B cell (primary cell): ENCODE data around the gene SRRM4. TPM values are rescaled to one million over a fixed set of nuclear protein-coding genes. Genes with fewer than 3 reads are reported as not detected.

Experiments
- ATAC-seq: fragments of 200-7000 bp; cut with Tn5 transposase; one replicate; pipeline ENCODE4 v1.10.0; 2021; ENCODE audit warnings: low read depth, mild to moderate bottlenecking, moderate number of reproducible peaks, moderate library complexity
- CTCF ChIA-PET: fragments of 350-600 bp; sonication (Branson Sonifier 250); formaldehyde crosslinking; loops from one replicate; lab custom pipeline; 2021; ENCODE audit warnings: antibody characterized with exemption, inconsistent platforms; lab: Charles Lee
- POLR2A ChIA-PET: fragments of 350-600 bp; sonication (Branson Sonifier 250); formaldehyde crosslinking; loops from one replicate; lab custom pipeline; 2021; ENCODE audit warnings: antibody characterized with exemption; lab: Charles Lee
- DNase-seq: peaks from one replicate; pipeline ENCODE4 v3.0.0; 2013
- H2AFZ ChIP-seq: 2 replicates; pipeline ENCODE4 v1.6.1; 2012; ENCODE audit warnings: mild to moderate bottlenecking, low read depth, low read length; ENCODE audit not compliant: insufficient read depth, poor library complexity, severe bottlenecking
- H3K27ac ChIP-seq, 2 donors: 1 replicate in 1 of 2; 2 replicates in 1 of 2; pipeline ENCODE4 v1.5.1; 2012 to 2013; ENCODE audit warnings: low read length in 2 of 2, mild to moderate bottlenecking in 2 of 2, moderate library complexity in 1 of 2
- H3K27me3 ChIP-seq, 4 experiments: fragments of 200-600 bp in 1 of 4; sonication (generic) in 1 of 4; replicated peaks in 1 of 4; 1 replicate in 2 of 4; 2 replicates in 2 of 4; pipeline versions ENCODE4 v1.6.1 to v1.7.0; 2013 to 2016; ENCODE audit warnings: low read length in 3 of 4, mild to moderate bottlenecking in 2 of 4, mixed read lengths in 1 of 4, moderate library complexity in 1 of 4; ENCODE audit not compliant: insufficient read depth in 4 of 4, control insufficient read depth in 3 of 4; ENCODE audit errors: control extremely low read depth in 1 of 4
- H3K36me3 ChIP-seq, 2 experiments: replicated peaks in 1 of 2; 1 replicate in 1 of 2; 2 replicates in 1 of 2; pipeline versions ENCODE4 v1.6.1 to v1.7.1; 2013; ENCODE audit warnings: low read length in 1 of 2; ENCODE audit not compliant: insufficient read depth in 2 of 2, control insufficient read depth in 1 of 2; ENCODE audit errors: control extremely low read depth in 1 of 2, extremely low read depth in 1 of 2
- H3K4me1 ChIP-seq, 2 donors: fragments of 200-600 bp in 1 of 2; sonication (generic) in 1 of 2; 1 replicate in 1 of 2; 2 replicates in 1 of 2; pipeline versions ENCODE4 v1.5.1 to v1.6.1; 2013 to 2017; ENCODE audit warnings: low read length in 2 of 2; ENCODE audit not compliant: control insufficient read depth in 2 of 2, insufficient read depth in 2 of 2
- H3K4me2 ChIP-seq: replicated peaks from 2 replicates; pipeline ENCODE3; 2012; ENCODE audit warnings: mild to moderate bottlenecking, low read depth, low read length; ENCODE audit not compliant: poor library complexity, severe bottlenecking
- H3K4me3 ChIP-seq, 5 experiments: fragments of 200-600 bp in 1 of 5; sonication (generic) in 1 of 5; 1 replicate in 3 of 5; 2 replicates in 2 of 5; pipeline versions ENCODE4 v1.5.1 to v1.7.0; 2011 to 2016; ENCODE audit warnings: low read length in 4 of 5, mild to moderate bottlenecking in 4 of 5, low read depth in 2 of 5, control low read depth in 1 of 5, moderate library complexity in 1 of 5; ENCODE audit not compliant: insufficient read depth in 1 of 5; ENCODE audit errors: control extremely low read depth in 1 of 5, extremely low read depth in 1 of 5
- H3K79me2 ChIP-seq: fragments of 200-600 bp; sonication (generic); one replicate; pipeline ENCODE4 v1.6.0; 2016; ENCODE audit warnings: low read length; ENCODE audit not compliant: control insufficient read depth, insufficient read depth
- H3K9ac ChIP-seq: fragments of 200-600 bp; sonication (generic); 2 replicates; pipeline ENCODE4 v1.6.1; 2017; ENCODE audit warnings: mild to moderate bottlenecking, low read length, moderate library complexity
- H3K9me3 ChIP-seq, 3 donors: one replicate each; pipeline versions ENCODE4 v1.6.1 to v1.7.1; 2013; ENCODE audit warnings: low read length in 2 of 3; ENCODE audit not compliant: control insufficient read depth in 2 of 3, insufficient read depth in 1 of 3; ENCODE audit errors: control extremely low read depth in 1 of 3
- H4K20me1 ChIP-seq: 2 replicates; pipeline ENCODE4 v1.6.0; 2012; ENCODE audit warnings: mild to moderate bottlenecking, low read length; ENCODE audit not compliant: insufficient read depth, control insufficient read depth, poor library complexity, severe bottlenecking
- H3K27ac Mint-ChIP-seq: one replicate; pipeline ENCODE4 v1.8.0; 2021; ENCODE audit warnings: mixed read lengths
- H3K27me3 Mint-ChIP-seq: one replicate; pipeline ENCODE4 v1.8.0; 2021; ENCODE audit warnings: mixed read lengths
- H3K4me1 Mint-ChIP-seq: one replicate; pipeline ENCODE4 v1.8.0; 2021; ENCODE audit warnings: mixed read lengths
- H3K4me3 Mint-ChIP-seq: one replicate; pipeline ENCODE4 v1.8.0; 2021; ENCODE audit warnings: mixed read lengths
- H3K9me3 Mint-ChIP-seq: one replicate; pipeline ENCODE4 v1.8.0; 2022; ENCODE audit warnings: mixed read lengths; ENCODE audit not compliant: insufficient read depth
- EZH2 ChIP-seq: IDR thresholded peaks from 2 replicates; pipeline ENCODE4 v1.6.1; 2012; ENCODE audit warnings: borderline replicate concordance, low read depth, mild to moderate bottlenecking, moderate library complexity, low read length; ENCODE audit not compliant: insufficient read depth, poor library complexity, severe bottlenecking
- WGBS: methylation state at CpG from one replicate; pipeline ENCODE4 v1.1.5; 2013; ENCODE audit warnings: missing lambda C conversion rate; ENCODE audit not compliant: insufficient coverage; 5-methylcytosine and 5-hydroxymethylcytosine counted together
- intact Hi-C: fragments of 100-400 bp; cut with micrococcal nuclease; formaldehyde crosslinking; loops from one replicate; pipeline ENCODE4 v1.10.0; 2022
- polyA plus RNA-seq: library from polyadenylated mRNA; depleted of rRNA; stranded (reverse); fragments of >200 nt; gene quantifications from 2 replicates; pipeline ENCODE4 v1.2.3, GENCODE V29; 2012
- total RNA-seq, 2 donors: library from RNA; stranded (reverse); fragments of 120-200 nt in 1 of 2; gene quantifications; 1 replicate in 1 of 2; 2 replicates in 1 of 2; pipeline versions ENCODE4 v1.2.3 to v1.2.4, GENCODE V29; 2013 to 2022
- TF ChIP-seq, protein P1 (sequence below): fragments of 200-600 bp; IDR thresholded peaks from one replicate; pipeline ENCODE4 v1.8.0; 2022; ENCODE audit warnings: antibody characterized with exemption, mild to moderate bottlenecking

The SRRM4 gene
- total and polyA plus RNA-seq, 2 donors (not counting 1 experiment from before 2014, with no cell fraction given): not detected

DNA sequence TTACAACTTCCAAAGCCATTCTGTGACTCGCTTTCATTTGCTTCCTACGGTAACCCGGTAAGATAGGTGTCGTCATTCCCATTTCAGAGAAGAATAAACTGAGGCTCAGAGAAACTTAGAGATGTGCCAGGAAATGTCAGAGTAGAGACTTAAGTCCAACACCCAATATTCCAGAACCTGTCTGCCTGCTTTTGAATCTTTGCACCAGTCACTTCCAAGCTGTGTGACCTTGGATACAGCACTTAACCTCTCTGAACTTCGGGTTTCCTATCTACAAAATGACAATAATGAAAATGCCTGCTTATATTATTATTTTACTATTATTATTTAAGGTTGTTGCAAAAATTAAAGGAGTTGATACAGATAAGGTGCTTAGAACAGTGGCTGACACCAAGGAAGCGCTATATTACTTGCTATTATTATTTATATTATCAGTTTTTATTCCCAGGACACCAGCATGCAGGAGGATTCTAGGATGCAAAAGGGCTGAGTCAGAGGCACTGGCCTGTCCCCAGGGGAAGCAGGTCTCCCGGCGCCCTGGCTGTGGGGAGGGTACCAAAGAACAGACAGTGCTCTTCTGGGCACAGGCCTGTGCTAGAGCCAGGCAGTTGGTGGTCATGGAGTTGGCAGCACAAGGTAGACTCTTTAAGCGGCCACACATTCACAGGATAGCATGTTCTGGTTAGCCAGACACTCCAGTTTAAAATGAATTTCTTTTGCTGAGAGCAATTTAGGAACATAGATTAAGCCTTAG is 202.8 kb downstream of the SRRM4 start:
- 89% methylated on average over 3 of the region's 9 CpGs for WGBS
- no peak overlapping the region for H3K4me2 ChIP-seq
- no peaks in the 10 kb centered on the region for H3K79me2 ChIP-seq
- Mint-ChIP-seq H3K27me3 (peaks cover 3% of the 10 kb centered on the region), H3K9me3 (no peaks in the 10 kb centered on the region), H3K27ac (no peak overlapping the region), H3K4me1 (no peaks in the 10 kb centered on the region), H3K4me3 (no peak overlapping the region)
- TF ChIP-seq, protein P1, sequence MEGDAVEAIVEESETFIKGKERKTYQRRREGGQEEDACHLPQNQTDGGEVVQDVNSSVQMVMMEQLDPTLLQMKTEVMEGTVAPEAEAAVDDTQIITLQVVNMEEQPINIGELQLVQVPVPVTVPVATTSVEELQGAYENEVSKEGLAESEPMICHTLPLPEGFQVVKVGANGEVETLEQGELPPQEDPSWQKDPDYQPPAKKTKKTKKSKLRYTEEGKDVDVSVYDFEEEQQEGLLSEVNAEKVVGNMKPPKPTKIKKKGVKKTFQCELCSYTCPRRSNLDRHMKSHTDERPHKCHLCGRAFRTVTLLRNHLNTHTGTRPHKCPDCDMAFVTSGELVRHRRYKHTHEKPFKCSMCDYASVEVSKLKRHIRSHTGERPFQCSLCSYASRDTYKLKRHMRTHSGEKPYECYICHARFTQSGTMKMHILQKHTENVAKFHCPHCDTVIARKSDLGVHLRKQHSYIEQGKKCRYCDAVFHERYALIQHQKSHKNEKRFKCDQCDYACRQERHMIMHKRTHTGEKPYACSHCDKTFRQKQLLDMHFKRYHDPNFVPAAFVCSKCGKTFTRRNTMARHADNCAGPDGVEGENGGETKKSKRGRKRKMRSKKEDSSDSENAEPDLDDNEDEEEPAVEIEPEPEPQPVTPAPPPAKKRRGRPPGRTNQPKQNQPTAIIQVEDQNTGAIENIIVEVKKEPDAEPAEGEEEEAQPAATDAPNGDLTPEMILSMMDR: no peak
- no peak for TF ChIP-seq EZH2
- ChIA-PET POLR2A (no interaction called here), CTCF (no interaction called here)
- peaks cover 0 to 3% (median 0%) of the 10 kb centered on the region in 4 experiments for H3K27me3 ChIP-seq
- ATAC-seq (no peak), DNase-seq (no peak)
- H3K9ac ChIP-seq: no peak overlapping the region
- no peak overlapping the region for H2AFZ ChIP-seq
- intact Hi-C loops: no loop called here
- H3K9me3 ChIP-seq: peaks cover 0 to 4% (median 0%) of the 10 kb centered on the region in 3 donors
- H3K27ac ChIP-seq: no peak overlapping the region
- H3K4me3 ChIP-seq: no peak overlapping the region
- no peaks in the 10 kb centered on the region for H4K20me1 ChIP-seq
- no peaks in the 10 kb centered on the region for H3K4me1 ChIP-seq
- H3K36me3 ChIP-seq: no peaks in the 10 kb centered on the region

DNA sequence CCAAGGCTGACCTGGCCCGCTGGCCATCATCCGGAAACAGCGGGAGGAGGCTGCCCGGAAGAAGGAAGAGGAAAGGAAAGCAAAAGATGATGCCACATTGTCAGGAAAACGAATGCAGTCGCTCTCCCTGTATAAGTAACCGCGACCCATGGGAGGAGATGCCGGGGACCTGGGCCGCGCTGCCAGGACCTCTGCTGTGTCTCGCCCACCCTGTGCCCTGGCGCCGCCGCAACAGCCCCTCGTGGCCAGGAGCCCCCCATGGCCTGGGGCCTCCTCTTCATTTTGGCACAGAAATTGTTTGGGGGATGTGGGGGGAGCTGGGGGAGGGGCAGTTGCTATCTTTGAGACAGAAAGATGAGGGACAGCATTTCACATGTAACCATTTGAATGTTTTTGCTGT is 213.9 kb downstream of the SRRM4 start:
- Histone ChIP-seq H4K20me1 (no peaks in the 10 kb centered on the region), H3K9ac (no peak overlapping the region), H3K27me3 (no peaks in the 10 kb centered on the region), H3K4me1 (no peaks in the 10 kb centered on the region), H3K9me3 (peaks cover 0 to 9% (median 0%) of the 10 kb centered on the region in 3 donors), H3K4me3 (no peak overlapping the region), H3K36me3 (no peaks in the 10 kb centered on the region), H3K79me2 (no peaks in the 10 kb centered on the region), H3K4me2 (no peak overlapping the region), H3K27ac (no peak overlapping the region), H2AFZ (no peak overlapping the region)
- no peak overlapping the region for H3K27ac Mint-ChIP-seq
- H3K4me1 Mint-ChIP-seq: no peaks in the 10 kb centered on the region
- CTCF ChIA-PET: no interaction called here
- peaks cover 5% of the 10 kb centered on the region for H3K9me3 Mint-ChIP-seq
- ATAC-seq: no peak
- DNase-seq: no peak
- TF ChIP-seq EZH2: no peak
- TF ChIP-seq, protein P1: no peak
- whole genome bisulfite sequencing: 92% methylated on average over 12 of the region's 16 CpGs
- intact Hi-C loops: no loop called here
- H3K27me3 Mint-ChIP-seq: no peaks in the 10 kb centered on the region
- H3K4me3 Mint-ChIP-seq: no peak overlapping the region
- POLR2A ChIA-PET: no interaction called here
